Liver (tissue), 9 donors: Measurements from ENCODE around the gene ETV6. TPM values are rescaled to one million over a fixed set of nuclear protein-coding genes. Genes with fewer than 3 reads are reported as not detected.
A peak's percentile ranks its signal among the peaks of the same experiment; 100 is the strongest.

Source experiments
- DNase-seq: peaks from one replicate; pipeline ENCODE4 v3.0.0-alpha.2; 2017; ENCODE audit warnings: low spot score
- H3K27ac ChIP-seq, 2 donors: one replicate each; pipeline ENCODE4 v1.7.0; 2013; ENCODE audit warnings: inconsistent platforms in 2 of 2, low read length in 2 of 2, control low read depth in 1 of 2, low read depth in 1 of 2, mild to moderate bottlenecking in 1 of 2
- H3K27me3 ChIP-seq, 4 donors: one replicate each; pipeline versions ENCODE4 v1.6.1 to v1.7.0; 2013; ENCODE audit warnings: low read length in 3 of 4, inconsistent platforms in 1 of 4, mild to moderate bottlenecking in 1 of 4, moderate library complexity in 1 of 4; ENCODE audit not compliant: control insufficient read depth in 4 of 4, insufficient read depth in 4 of 4
- H3K36me3 ChIP-seq, 4 donors: one replicate each; pipeline versions ENCODE4 v1.6.1 to v1.7.0; 2013; ENCODE audit warnings: low read length in 3 of 4, mild to moderate bottlenecking in 3 of 4, low read depth in 1 of 4, moderate library complexity in 1 of 4; ENCODE audit not compliant: control insufficient read depth in 4 of 4, insufficient read depth in 3 of 4
- H3K4me1 ChIP-seq, 4 donors: one replicate each; pipeline versions ENCODE4 v1.6.1 to v1.7.0; 2013; ENCODE audit warnings: low read length in 3 of 4, mild to moderate bottlenecking in 3 of 4, moderate library complexity in 1 of 4; ENCODE audit not compliant: control insufficient read depth in 4 of 4, insufficient read depth in 4 of 4
- H3K4me3 ChIP-seq, 3 donors: one replicate each; pipeline versions ENCODE4 v1.6.1 to v1.7.0; 2013; ENCODE audit warnings: low read length in 3 of 3, control low read depth in 1 of 3, low read depth in 1 of 3, mild to moderate bottlenecking in 1 of 3
- H3K9ac ChIP-seq, 2 donors: one replicate each; pipeline ENCODE4 v1.7.0; 2013; ENCODE audit warnings: low read length in 2 of 2, mild to moderate bottlenecking in 2 of 2, moderate library complexity in 2 of 2, control low read depth in 1 of 2, low read depth in 1 of 2
- H3K9me3 ChIP-seq, 4 donors: one replicate each; pipeline versions ENCODE4 v1.6.1 to v1.7.0; 2013; ENCODE audit warnings: low read length in 3 of 4; ENCODE audit not compliant: control insufficient read depth in 4 of 4
- EGR1 ChIP-seq, 2 donors: IDR thresholded peaks; 2 replicates each; pipeline ENCODE4 v1.6.1; 2016 to 2018; ENCODE audit warnings: antibody characterized with exemption in 2 of 2, low read depth in 2 of 2
- FOXA1 ChIP-seq: IDR thresholded peaks from 2 replicates; pipeline ENCODE4 v1.6.1; 2016; ENCODE audit warnings: antibody characterized with exemption
- FOXA2 ChIP-seq: IDR thresholded peaks from 2 replicates; pipeline ENCODE4 v1.6.1; 2016; ENCODE audit warnings: antibody characterized with exemption
- GABPA ChIP-seq, 2 donors: IDR thresholded peaks in 1 of 2; conservative IDR thresholded peaks in 1 of 2; 2 replicates each; pipeline ENCODE4 v1.6.1; 2016; ENCODE audit warnings: antibody characterized with exemption in 2 of 2, mild to moderate bottlenecking in 1 of 2, moderate library complexity in 1 of 2
- HNF4A ChIP-seq, 2 donors: conservative IDR thresholded peaks; 2 replicates each; pipeline ENCODE4 v1.6.1; 2016; ENCODE audit warnings: antibody characterized with exemption in 2 of 2, mild to moderate bottlenecking in 2 of 2
- HNF4G ChIP-seq: IDR thresholded peaks from 2 replicates; pipeline ENCODE4 v1.6.1; 2016; ENCODE audit warnings: antibody characterized with exemption
- JUND ChIP-seq, 2 donors: IDR thresholded peaks; 2 replicates each; pipeline ENCODE4 v1.6.1; 2016; ENCODE audit warnings: antibody characterized with exemption in 2 of 2
- NR2F2 ChIP-seq: IDR thresholded peaks from 2 replicates; pipeline ENCODE4 v1.6.1; 2016; ENCODE audit warnings: antibody characterized with exemption
- RXRA ChIP-seq, 2 donors: IDR thresholded peaks; 2 replicates each; pipeline ENCODE4 v1.6.1; 2017 to 2018; ENCODE audit warnings: antibody characterized with exemption in 2 of 2, mild to moderate bottlenecking in 1 of 2
- SP1 ChIP-seq: IDR thresholded peaks from 2 replicates; pipeline ENCODE4 v1.6.1; 2018; ENCODE audit warnings: antibody characterized with exemption, mild to moderate bottlenecking
- TAF1 ChIP-seq: conservative IDR thresholded peaks from 2 replicates; pipeline ENCODE4 v1.6.1; 2016; ENCODE audit warnings: antibody characterized with exemption, mild to moderate bottlenecking
- YY1 ChIP-seq: IDR thresholded peaks from 2 replicates; pipeline ENCODE4 v1.6.1; 2016; ENCODE audit warnings: antibody characterized with exemption, mild to moderate bottlenecking
- WGBS: extraction: QIAGEN DNeasy Blood & Tissue Kit; methylation state at CpG from one replicate; pipeline ENCODE4 v1.1.7; 2013; 5-methylcytosine and 5-hydroxymethylcytosine counted together
- polyA plus RNA-seq, 2 donors: library from polyadenylated mRNA; stranded (reverse) in 1 of 2; unstranded in 1 of 2; fragments of 200-250 nt in 1 of 2; fragments of >200 nt in 1 of 2; fragmentation: Nextera tagmentation in 1 of 2; extraction: Ambion mirVana in 1 of 2; gene quantifications; one replicate each; pipeline versions ENCODE4 v1.2.1 to v1.2.3, GENCODE V29; 2013 to 2015
- total RNA-seq, 2 donors: library from RNA; depleted of rRNA; stranded (reverse); fragments of >200 nt; gene quantifications; one replicate each; pipeline ENCODE4 v1.2.3, GENCODE V29; 2014
- TF ChIP-seq, protein P1 (sequence below): IDR thresholded peaks from 2 replicates; pipeline ENCODE4 v1.6.1; 2016; ENCODE audit warnings: antibody characterized with exemption
- TF ChIP-seq, protein P2 (sequence below): IDR thresholded peaks from 2 replicates; pipeline ENCODE4 v1.6.1; 2016; ENCODE audit warnings: antibody characterized with exemption
- TF ChIP-seq, protein P3 (sequence below): IDR thresholded peaks from 2 replicates; pipeline ENCODE4 v1.6.1; 2016; ENCODE audit warnings: antibody characterized with exemption
- TF ChIP-seq, protein P4 (sequence below): fragments of 150-350 bp; IDR thresholded peaks from 2 replicates; pipeline ENCODE4 v1.5.1; 2017; ENCODE audit warnings: improper control_type of control experiment, low read depth, low read length; ENCODE audit not compliant: missing input control
- TF ChIP-seq, protein P5 (sequence below): IDR thresholded peaks from 2 replicates; pipeline ENCODE4 v1.6.1; 2016; ENCODE audit warnings: antibody characterized with exemption, mild to moderate bottlenecking
- donor health status: healthy.
- donor health status: healthy.
- donor health status: healthy.
- donor health status: healthy.
- donor health status: healthy.

Gene ETV6
- total and polyA plus RNA-seq, 4 donors, result 2.0 to 6.2 (median 3.5) TPM

DNA sequence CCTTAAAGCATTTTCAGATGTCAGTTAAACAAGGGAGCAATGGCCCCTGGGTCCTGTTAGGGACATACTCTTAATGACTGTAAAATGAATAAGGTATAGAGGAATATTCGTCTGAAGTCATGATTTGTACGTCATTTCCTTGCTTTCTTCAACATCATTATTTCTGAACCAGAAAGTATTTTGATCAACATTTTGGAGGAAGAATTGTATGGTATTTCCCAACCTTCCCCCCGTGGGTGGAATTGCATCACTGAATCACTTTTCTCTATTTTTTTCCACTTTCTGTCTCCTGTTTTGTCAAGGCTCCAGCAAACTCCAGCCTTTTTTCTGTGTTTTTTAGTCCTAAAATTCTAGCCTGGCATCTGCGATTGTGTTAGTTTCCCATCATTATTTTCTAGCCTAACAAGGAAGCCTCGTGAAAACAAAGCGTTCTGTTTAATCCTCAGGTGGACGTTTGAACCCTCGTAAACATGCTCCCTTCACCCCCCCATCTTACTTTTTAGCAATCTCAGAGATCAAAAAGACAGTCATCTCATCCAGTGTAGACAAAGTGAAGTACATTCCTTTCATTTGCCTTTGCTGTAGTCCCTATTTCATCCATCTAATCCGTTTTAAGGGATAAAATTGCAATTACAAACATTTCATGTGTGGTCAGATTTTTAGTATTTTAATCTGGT, 62.3 kb downstream of the ETV6 start:
- TF ChIP-seq, protein P1, sequence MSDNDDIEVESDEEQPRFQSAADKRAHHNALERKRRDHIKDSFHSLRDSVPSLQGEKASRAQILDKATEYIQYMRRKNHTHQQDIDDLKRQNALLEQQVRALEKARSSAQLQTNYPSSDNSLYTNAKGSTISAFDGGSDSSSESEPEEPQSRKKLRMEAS, result no peak
- TF ChIP-seq GABPA (IDR thresholded peaks at IDR 0.05 in 1 of 2, conservative IDR thresholded peaks at IDR 0.05 in 1 of 2) (no peak), RXRA (IDR thresholded peaks at IDR 0.05) (no peak), TAF1 (no peak), FOXA1 (no peak), FOXA2 (no peak)
- TF ChIP-seq, protein P2, sequence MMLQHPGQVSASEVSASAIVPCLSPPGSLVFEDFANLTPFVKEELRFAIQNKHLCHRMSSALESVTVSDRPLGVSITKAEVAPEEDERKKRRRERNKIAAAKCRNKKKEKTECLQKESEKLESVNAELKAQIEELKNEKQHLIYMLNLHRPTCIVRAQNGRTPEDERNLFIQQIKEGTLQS, result no peak
- 72% methylated on average over 9 of the region's 9 CpGs for WGBS
- H3K9ac ChIP-seq, result no peak overlapping the region
- H3K36me3 ChIP-seq, result no peaks in the 10 kb centered on the region
- H3K4me3 ChIP-seq, result no peak overlapping the region
- no peaks in the 10 kb centered on the region for H3K27me3 ChIP-seq
- DNase-seq, result no peak
- H3K4me1 ChIP-seq, result peaks cover 1 to 46% (median 32%) of the 10 kb centered on the region in 4 donors
- peak overlapping the region in 1 of 2 donors; percentile 19 for H3K27ac ChIP-seq
- no peaks in the 10 kb centered on the region for H3K9me3 ChIP-seq

DNA sequence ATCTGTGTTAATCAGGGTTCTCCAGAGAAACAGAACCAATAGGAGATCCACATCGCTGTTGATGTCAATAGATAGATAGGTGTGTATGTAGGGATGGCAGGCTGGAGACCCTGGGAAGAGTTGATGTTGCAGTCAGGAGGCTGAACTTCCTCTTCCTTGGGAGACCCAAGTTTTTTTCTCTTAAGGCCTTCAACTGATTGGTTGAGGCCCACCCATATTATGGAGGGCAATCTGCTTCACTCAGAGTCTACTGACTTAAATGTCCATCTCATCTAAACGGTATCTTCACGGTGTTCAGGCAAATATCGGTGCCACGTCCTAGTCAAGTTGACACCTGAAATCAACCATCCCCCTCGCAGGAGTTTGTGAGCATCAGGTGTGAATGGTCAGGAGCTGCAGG, 63.0 kb downstream of the ETV6 start:
- H3K4me3 ChIP-seq, result no peak overlapping the region
- no peak overlapping the region for H3K9ac ChIP-seq
- no peak overlapping the region for H3K27ac ChIP-seq
- no peaks in the 10 kb centered on the region for H3K9me3 ChIP-seq
- no peak for DNase-seq
- TF ChIP-seq GABPA (IDR thresholded peaks at IDR 0.05 in 1 of 2, conservative IDR thresholded peaks at IDR 0.05 in 1 of 2) (no peak), RXRA (IDR thresholded peaks at IDR 0.05) (no peak), JUND (IDR thresholded peaks at IDR 0.05) (no peak), HNF4G (no peak)
- H3K4me1 ChIP-seq, result peaks cover 4 to 46% (median 31%) of the 10 kb centered on the region in 4 donors
- WGBS, result 97% methylated on average over 6 of the region's 6 CpGs
- no peaks in the 10 kb centered on the region for H3K27me3 ChIP-seq
- no peaks in the 10 kb centered on the region for H3K36me3 ChIP-seq

DNA sequence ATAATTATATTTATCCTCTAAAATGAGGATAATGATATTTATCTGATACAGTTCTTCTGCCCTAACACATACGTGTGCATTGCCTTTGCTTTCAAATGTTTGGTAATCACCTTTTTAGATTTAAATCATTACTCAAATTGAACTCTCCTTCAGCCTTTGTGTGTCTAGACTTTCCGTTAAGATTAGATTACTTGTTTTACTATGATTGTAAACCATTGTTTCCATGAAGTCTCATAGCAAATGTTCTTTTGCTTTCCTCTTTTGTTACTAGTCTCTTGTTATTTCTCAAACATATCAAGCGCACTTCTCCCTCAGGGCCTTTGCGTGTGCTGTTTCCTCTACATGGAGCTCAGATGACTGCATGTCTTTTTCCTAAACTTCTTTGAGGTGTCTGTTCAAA, 63.7 kb downstream of the ETV6 start:
- no peak for DNase-seq
- Histone ChIP-seq H3K27me3 (no peaks in the 10 kb centered on the region), H3K27ac (no peak overlapping the region), H3K9ac (no peak overlapping the region), H3K36me3 (no peaks in the 10 kb centered on the region), H3K4me1 (peaks cover 6 to 47% (median 30%) of the 10 kb centered on the region in 4 donors), H3K9me3 (no peaks in the 10 kb centered on the region), H3K4me3 (no peak overlapping the region)
- no peak for TF ChIP-seq EGR1 (IDR thresholded peaks at IDR 0.05; ENCODE audit: low read depth in 2 of 2)
- TF ChIP-seq HNF4A (conservative IDR thresholded peaks at IDR 0.05), result no peak
- TF ChIP-seq, protein P3, sequence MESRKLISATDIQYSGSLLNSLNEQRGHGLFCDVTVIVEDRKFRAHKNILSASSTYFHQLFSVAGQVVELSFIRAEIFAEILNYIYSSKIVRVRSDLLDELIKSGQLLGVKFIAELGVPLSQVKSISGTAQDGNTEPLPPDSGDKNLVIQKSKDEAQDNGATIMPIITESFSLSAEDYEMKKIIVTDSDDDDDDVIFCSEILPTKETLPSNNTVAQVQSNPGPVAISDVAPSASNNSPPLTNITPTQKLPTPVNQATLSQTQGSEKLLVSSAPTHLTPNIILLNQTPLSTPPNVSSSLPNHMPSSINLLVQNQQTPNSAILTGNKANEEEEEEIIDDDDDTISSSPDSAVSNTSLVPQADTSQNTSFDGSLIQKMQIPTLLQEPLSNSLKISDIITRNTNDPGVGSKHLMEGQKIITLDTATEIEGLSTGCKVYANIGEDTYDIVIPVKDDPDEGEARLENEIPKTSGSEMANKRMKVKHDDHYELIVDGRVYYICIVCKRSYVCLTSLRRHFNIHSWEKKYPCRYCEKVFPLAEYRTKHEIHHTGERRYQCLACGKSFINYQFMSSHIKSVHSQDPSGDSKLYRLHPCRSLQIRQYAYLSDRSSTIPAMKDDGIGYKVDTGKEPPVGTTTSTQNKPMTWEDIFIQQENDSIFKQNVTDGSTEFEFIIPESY, result no peak
- no peak for TF ChIP-seq NR2F2
- TF ChIP-seq SP1, result no peak
- TF ChIP-seq TAF1, result no peak
- TF ChIP-seq, protein P4, sequence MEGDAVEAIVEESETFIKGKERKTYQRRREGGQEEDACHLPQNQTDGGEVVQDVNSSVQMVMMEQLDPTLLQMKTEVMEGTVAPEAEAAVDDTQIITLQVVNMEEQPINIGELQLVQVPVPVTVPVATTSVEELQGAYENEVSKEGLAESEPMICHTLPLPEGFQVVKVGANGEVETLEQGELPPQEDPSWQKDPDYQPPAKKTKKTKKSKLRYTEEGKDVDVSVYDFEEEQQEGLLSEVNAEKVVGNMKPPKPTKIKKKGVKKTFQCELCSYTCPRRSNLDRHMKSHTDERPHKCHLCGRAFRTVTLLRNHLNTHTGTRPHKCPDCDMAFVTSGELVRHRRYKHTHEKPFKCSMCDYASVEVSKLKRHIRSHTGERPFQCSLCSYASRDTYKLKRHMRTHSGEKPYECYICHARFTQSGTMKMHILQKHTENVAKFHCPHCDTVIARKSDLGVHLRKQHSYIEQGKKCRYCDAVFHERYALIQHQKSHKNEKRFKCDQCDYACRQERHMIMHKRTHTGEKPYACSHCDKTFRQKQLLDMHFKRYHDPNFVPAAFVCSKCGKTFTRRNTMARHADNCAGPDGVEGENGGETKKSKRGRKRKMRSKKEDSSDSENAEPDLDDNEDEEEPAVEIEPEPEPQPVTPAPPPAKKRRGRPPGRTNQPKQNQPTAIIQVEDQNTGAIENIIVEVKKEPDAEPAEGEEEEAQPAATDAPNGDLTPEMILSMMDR, result no peak
- no peak for TF ChIP-seq RXRA (IDR thresholded peaks at IDR 0.05)
- TF ChIP-seq, protein P2, result no peak
- no peak for TF ChIP-seq YY1
- TF ChIP-seq, protein P1, result no peak
- TF ChIP-seq, protein P5, sequence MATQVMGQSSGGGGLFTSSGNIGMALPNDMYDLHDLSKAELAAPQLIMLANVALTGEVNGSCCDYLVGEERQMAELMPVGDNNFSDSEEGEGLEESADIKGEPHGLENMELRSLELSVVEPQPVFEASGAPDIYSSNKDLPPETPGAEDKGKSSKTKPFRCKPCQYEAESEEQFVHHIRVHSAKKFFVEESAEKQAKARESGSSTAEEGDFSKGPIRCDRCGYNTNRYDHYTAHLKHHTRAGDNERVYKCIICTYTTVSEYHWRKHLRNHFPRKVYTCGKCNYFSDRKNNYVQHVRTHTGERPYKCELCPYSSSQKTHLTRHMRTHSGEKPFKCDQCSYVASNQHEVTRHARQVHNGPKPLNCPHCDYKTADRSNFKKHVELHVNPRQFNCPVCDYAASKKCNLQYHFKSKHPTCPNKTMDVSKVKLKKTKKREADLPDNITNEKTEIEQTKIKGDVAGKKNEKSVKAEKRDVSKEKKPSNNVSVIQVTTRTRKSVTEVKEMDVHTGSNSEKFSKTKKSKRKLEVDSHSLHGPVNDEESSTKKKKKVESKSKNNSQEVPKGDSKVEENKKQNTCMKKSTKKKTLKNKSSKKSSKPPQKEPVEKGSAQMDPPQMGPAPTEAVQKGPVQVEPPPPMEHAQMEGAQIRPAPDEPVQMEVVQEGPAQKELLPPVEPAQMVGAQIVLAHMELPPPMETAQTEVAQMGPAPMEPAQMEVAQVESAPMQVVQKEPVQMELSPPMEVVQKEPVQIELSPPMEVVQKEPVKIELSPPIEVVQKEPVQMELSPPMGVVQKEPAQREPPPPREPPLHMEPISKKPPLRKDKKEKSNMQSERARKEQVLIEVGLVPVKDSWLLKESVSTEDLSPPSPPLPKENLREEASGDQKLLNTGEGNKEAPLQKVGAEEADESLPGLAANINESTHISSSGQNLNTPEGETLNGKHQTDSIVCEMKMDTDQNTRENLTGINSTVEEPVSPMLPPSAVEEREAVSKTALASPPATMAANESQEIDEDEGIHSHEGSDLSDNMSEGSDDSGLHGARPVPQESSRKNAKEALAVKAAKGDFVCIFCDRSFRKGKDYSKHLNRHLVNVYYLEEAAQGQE, result no peak
- TF ChIP-seq GABPA (IDR thresholded peaks at IDR 0.05 in 1 of 2, conservative IDR thresholded peaks at IDR 0.05 in 1 of 2), result no peak
- TF ChIP-seq FOXA1, result no peak
- no peak for TF ChIP-seq HNF4G
- TF ChIP-seq JUND (IDR thresholded peaks at IDR 0.05), result no peak
- no peak for TF ChIP-seq FOXA2
- 90% methylated on average over 4 of the region's 4 CpGs for WGBS
